IMR-90 (cell line): ENCODE measurements around the gene SERPIND1. TPM values are rescaled to one million over a fixed set of nuclear protein-coding genes. Genes with fewer than 3 reads are reported as not detected.

Source experiments
- ATAC-seq: fragments of 200-7000 bp; cut with Tn5 transposase; 2 replicates; pipeline ENCODE4 v1.9.1; 2020; ENCODE audit warnings: low read depth, mild to moderate bottlenecking, moderate library complexity
- BruUV-seq: library from RNA; stranded (reverse); fragments of 400-500 nt; replicated peaks from 2 replicates; lab custom pipeline; 2021; lab: Mats Ljungman, UMichigan
- CTCF ChIA-PET: fragments of 300-600 bp; formaldehyde crosslinking; extraction: SDS; loops from one replicate; lab custom pipeline; 2021; ENCODE audit warnings: antibody characterized with exemption; lab: Yijun Ruan, JAX
- POLR2A ChIA-PET: fragments of 300-600 bp; sonication (Branson Sonifier 250); formaldehyde crosslinking; loops from one replicate; lab custom pipeline; 2022; ENCODE audit warnings: antibody characterized with exemption; ENCODE audit not compliant: unreplicated experiment; lab: Charles Lee
- DNase-seq: peaks from one replicate; pipeline ENCODE4 v3.0.0; 2013
- H2AFZ ChIP-seq: replicated peaks from 2 replicates; pipeline ENCODE3; 2013; ENCODE audit warnings: low read length, mild to moderate bottlenecking; ENCODE audit not compliant: poor library complexity
- H2AK5ac ChIP-seq: 2 replicates; pipeline ENCODE4 v1.6.1; 2013; ENCODE audit warnings: low read depth, low read length, inconsistent platforms
- H2AK9ac ChIP-seq: replicated peaks from 2 replicates; pipeline ENCODE3; 2013; ENCODE audit warnings: mild to moderate bottlenecking, low read depth, low read length, moderate library complexity; ENCODE audit not compliant: poor library complexity
- H2BK120ac ChIP-seq: 2 replicates; pipeline ENCODE4 v1.6.1; 2013; ENCODE audit warnings: low read depth, low read length, inconsistent platforms
- H2BK15ac ChIP-seq: 3 replicates; pipeline ENCODE4 v1.6.1; 2013; ENCODE audit warnings: low read depth, low read length, inconsistent platforms
- H2BK20ac ChIP-seq: 2 replicates; pipeline ENCODE4 v1.6.1; 2013; ENCODE audit warnings: low read depth, mild to moderate bottlenecking, inconsistent platforms, low read length, moderate library complexity
- H2BK5ac ChIP-seq: 2 replicates; pipeline ENCODE4 v1.6.1; 2013; ENCODE audit warnings: mild to moderate bottlenecking, low read depth, low read length, inconsistent platforms; ENCODE audit not compliant: poor library complexity, severe bottlenecking
- H3K14ac ChIP-seq: replicated peaks from 2 replicates; pipeline ENCODE4 v1.6.1; 2013; ENCODE audit warnings: low read depth, low read length, inconsistent platforms
- H3K18ac ChIP-seq: 2 replicates; pipeline ENCODE4 v1.6.1; 2013; ENCODE audit warnings: low read depth, low read length, control low read depth
- H3K23ac ChIP-seq: 2 replicates; pipeline ENCODE4 v1.6.1; 2013; ENCODE audit warnings: low read depth, low read length, inconsistent platforms
- H3K27ac ChIP-seq: 2 replicates; pipeline ENCODE4 v1.5.1; 2013; ENCODE audit warnings: mild to moderate bottlenecking, control low read depth, low read length; ENCODE audit not compliant: insufficient read depth
- H3K27me3 ChIP-seq: 2 replicates; pipeline ENCODE4 v1.6.1; 2013; ENCODE audit warnings: low read length; ENCODE audit not compliant: control insufficient read depth, insufficient read depth
- H3K36me3 ChIP-seq: 2 replicates; pipeline ENCODE4 v1.6.1; 2013; ENCODE audit warnings: low read length, mixed read lengths; ENCODE audit not compliant: control insufficient read depth, insufficient read depth
- H3K4ac ChIP-seq: 2 replicates; pipeline ENCODE4 v1.6.1; 2013; ENCODE audit warnings: low read depth, low read length, inconsistent platforms
- H3K4me1 ChIP-seq: 2 replicates; pipeline ENCODE4 v1.6.1; 2013; ENCODE audit warnings: low read length, mixed read lengths; ENCODE audit not compliant: control insufficient read depth, insufficient read depth
- H3K4me2 ChIP-seq: 2 replicates; pipeline ENCODE4 v1.6.1; 2013; ENCODE audit warnings: low read depth, mild to moderate bottlenecking, control low read depth, low read length, moderate library complexity
- H3K4me3 ChIP-seq: 2 replicates; pipeline ENCODE4 v1.5.1; 2013; ENCODE audit warnings: low read depth, mild to moderate bottlenecking, control low read depth, low read length, moderate library complexity; ENCODE audit not compliant: insufficient read depth
- H3K56ac ChIP-seq: 2 replicates; pipeline ENCODE4 v1.6.1; 2013; ENCODE audit warnings: low read length, inconsistent platforms; ENCODE audit not compliant: insufficient read depth; ENCODE audit errors: extremely low read depth
- H3K79me1 ChIP-seq, 2 experiments: 2 replicates each; pipeline ENCODE4 v1.6.1; 2013; ENCODE audit warnings: low read length in 2 of 2, inconsistent platforms in 1 of 2, low read depth in 1 of 2
- H3K9ac ChIP-seq: 2 replicates; pipeline ENCODE4 v1.6.1; 2013; ENCODE audit warnings: low read depth, low read length, control low read depth
- H3K9me1 ChIP-seq: 2 replicates; pipeline ENCODE4 v1.6.1; 2013; ENCODE audit warnings: low read length, inconsistent platforms; ENCODE audit not compliant: insufficient read depth
- H3K9me3 ChIP-seq: 2 replicates; pipeline ENCODE4 v1.6.1; 2013; ENCODE audit warnings: low read length; ENCODE audit not compliant: control insufficient read depth, insufficient read depth
- H4K20me1 ChIP-seq: 2 replicates; pipeline ENCODE4 v1.6.1; 2013; ENCODE audit warnings: low read length, inconsistent platforms; ENCODE audit not compliant: insufficient read depth
- H4K5ac ChIP-seq: 2 replicates; pipeline ENCODE4 v1.6.1; 2013; ENCODE audit warnings: mild to moderate bottlenecking, low read depth, low read length, control low read depth
- H4K8ac ChIP-seq, 2 experiments: 2 replicates each; pipeline ENCODE4 v1.6.1; 2013; ENCODE audit warnings: low read depth in 2 of 2, low read length in 2 of 2, control low read depth in 1 of 2, inconsistent platforms in 1 of 2
- H4K91ac ChIP-seq: 2 replicates; pipeline ENCODE4 v1.6.1; 2013; ENCODE audit warnings: low read depth, low read length, inconsistent platforms; ENCODE audit not compliant: insufficient read depth
- BHLHE40 ChIP-seq: fragments of 150-350 bp; IDR thresholded peaks from 2 replicates; pipeline ENCODE4 v1.6.1; 2016; ENCODE audit warnings: mild to moderate bottlenecking, low read depth, low read length
- CEBPB ChIP-seq: IDR thresholded peaks from 2 replicates; pipeline ENCODE4 v1.6.1; 2012; ENCODE audit warnings: low read depth, low read length, improper control_type of control experiment
- CHD1 ChIP-seq: IDR thresholded peaks from 2 replicates; pipeline ENCODE4 v1.6.1; 2012; ENCODE audit warnings: low read depth, low read length, improper control_type of control experiment
- CTCF ChIP-seq: conservative IDR thresholded peaks from 2 replicates; pipeline ENCODE4 v1.5.1; 2012; ENCODE audit warnings: mild to moderate bottlenecking, low read depth, low read length, improper control_type of control experiment
- FOS ChIP-seq: fragments of 150-350 bp; IDR thresholded peaks from 2 replicates; pipeline ENCODE4 v1.6.1; 2016; ENCODE audit warnings: low read depth, low read length
- MAFK ChIP-seq: IDR thresholded peaks from 2 replicates; pipeline ENCODE4 v1.6.1; 2012; ENCODE audit warnings: low read depth, low read length, improper control_type of control experiment
- MXI1 ChIP-seq: IDR thresholded peaks from 2 replicates; pipeline ENCODE4 v1.6.1; 2012; ENCODE audit warnings: low read depth, mild to moderate bottlenecking, low read length, moderate library complexity, borderline replicate concordance
- NFE2L2 ChIP-seq: fragments of 150-350 bp; IDR thresholded peaks from 2 replicates; pipeline ENCODE4 v1.6.1; 2016; ENCODE audit warnings: low read depth, mild to moderate bottlenecking, low read length
- POLR2A ChIP-seq: IDR thresholded peaks from 2 replicates; pipeline ENCODE4 v1.6.1; 2012; ENCODE audit warnings: mild to moderate bottlenecking, low read depth, low read length
- RAD21 ChIP-seq: IDR thresholded peaks from 2 replicates; pipeline ENCODE4 v1.6.1; 2012; ENCODE audit warnings: low read length, improper control_type of control experiment
- RCOR1 ChIP-seq: IDR thresholded peaks from 2 replicates; pipeline ENCODE4 v1.6.1; 2012; ENCODE audit warnings: mild to moderate bottlenecking, low read length, improper control_type of control experiment; ENCODE audit not compliant: insufficient replicate concordance
- RFX5 ChIP-seq: IDR thresholded peaks from 2 replicates; pipeline ENCODE4 v1.8.0; 2012; ENCODE audit warnings: low read depth, mild to moderate bottlenecking, low read length, moderate library complexity
- SMC3 ChIP-seq: fragments of 150-350 bp; IDR thresholded peaks from 2 replicates; pipeline ENCODE4 v1.6.1; 2016; ENCODE audit warnings: low read depth, mild to moderate bottlenecking, antibody characterized with exemption, low read length, moderate library complexity
- USF2 ChIP-seq: fragments of 150-350 bp; IDR thresholded peaks from 2 replicates; pipeline ENCODE4 v1.6.1; 2017; ENCODE audit warnings: mild to moderate bottlenecking, antibody characterized with exemption, low read length, low read depth
- WGBS, 2 experiments: methylation state at CpG; one replicate each; pipeline versions ENCODE4 v1.1.5 to v1.1.7; 2013; ENCODE audit warnings: missing lambda C conversion rate in 2 of 2; ENCODE audit not compliant: insufficient read length in 1 of 2; ENCODE audit errors: extremely low coverage in 2 of 2; 5-methylcytosine and 5-hydroxymethylcytosine counted together
- dilution Hi-C: fragments of 300-500 bp; cut with HindIII; formaldehyde crosslinking; loops from one replicate; pipeline ENCODE4 v1.14.3; 2018; ENCODE audit warnings: low sequenced_read_pairs; ENCODE audit not compliant: unreplicated experiment
- in situ Hi-C: fragments of 300-500 bp; cut with MboI; formaldehyde crosslinking; loops from 3 replicates; pipeline ENCODE4 v1.14.3; 2019; ENCODE audit warnings: low sequenced_read_pairs, inconsistent platforms, mixed read lengths
- intact Hi-C: fragments of 100-400 bp; cut with micrococcal nuclease; formaldehyde crosslinking; loops from 2 replicates; pipeline ENCODE4 v1.10.0; 2022
- polyA plus RNA-seq, 3 experiments: library from polyadenylated mRNA; depleted of rRNA; stranded (reverse); fragments of >200 nt; gene quantifications; 2 replicates each; pipeline ENCODE4 v1.2.3, GENCODE V29; 2012; ENCODE audit warnings: low replicate concordance in 1 of 3
- total RNA-seq: library from RNA; depleted of rRNA; stranded (reverse); fragments of >200 nt; gene quantifications from 2 replicates; pipeline ENCODE4 v1.2.3, GENCODE V29; 2012
- TF ChIP-seq, protein P1 (sequence below): fragments of 150-350 bp; IDR thresholded peaks from 2 replicates; pipeline ENCODE4 v1.6.1; 2016; ENCODE audit warnings: low read depth, mild to moderate bottlenecking, low read length, moderate library complexity, borderline replicate concordance

The SERPIND1 gene
- total and polyA plus RNA-seq, 2 of the 4 experiments (the other 2 are of a cell fraction), result 0.12 TPM; not detected in 1

- Histone ChIP-seq H4K91ac (peak overlapping the region; percentile 99), H2BK120ac (peak overlapping the region; percentile 99), H3K4me2 (peak overlapping the region; percentile 5), H3K79me1 (peaks cover 5 to 33% of the 10 kb centered on the region in 2 experiments; a peak in 3 of 4 replicates), H3K9ac (peak overlapping the region; percentile 53; the same call in 1 of the 2 replicates), H3K18ac (peak overlapping the region; percentile 85), H3K14ac (peak overlapping the region; percentile 96), H4K5ac (peak overlapping the region; percentile 72), H2BK15ac (peak overlapping the region; percentile 97; the same call in 2 of the 3 replicates), H4K20me1 (no peaks in the 10 kb centered on the region), H3K56ac (peak overlapping the region; percentile 95), H3K9me3 (no peaks in the 10 kb centered on the region), H3K4me1 (peaks cover 7% of the 10 kb centered on the region), H2AK5ac (peak overlapping the region; percentile 99), H3K27me3 (no peaks in the 10 kb centered on the region), H2BK20ac (peak overlapping the region; percentile 98), H2AFZ (peak overlapping the region; percentile 85), H2BK5ac (peak overlapping the region; percentile 97), H3K23ac (peak overlapping the region; percentile 92), H4K8ac (peak overlapping the region; percentile 66 to 96), H3K36me3 (peaks cover 42% of the 10 kb centered on the region), H3K4me3 (no peak overlapping the region), H2AK9ac (peak overlapping the region; percentile 94), H3K27ac (peak overlapping the region; percentile 95), H3K4ac (peak overlapping the region; percentile 99), H3K9me1 (peaks cover 11% of the 10 kb centered on the region)
- BruUV-seq, result no TSS peak
- peak; percentile 98 for DNase-seq
- intact Hi-C loops (loop anchor here (5.0 to 10.0 kb wide), 3 partner anchors 45 to 147 kb away; partner anchors contain the start of gene CRKL), dilution Hi-C loops (no loop called here), in situ Hi-C loops (loop anchor here (5.0 kb wide), 1 partner anchor 40 kb away; no protein-coding TSS in a partner anchor)
- no CpG with 5 or more reads among the region's 4 CpGs for WGBS, 2 experiments
- ChIA-PET POLR2A (no interaction called here), CTCF (no interaction called here)
- peak; percentile 93 for ATAC-seq
- peak; percentile 81 for TF ChIP-seq BHLHE40
- no peak for TF ChIP-seq CTCF
- no peak for TF ChIP-seq RFX5
- peak; percentile 11; the same call in 1 of the 2 replicates for TF ChIP-seq SMC3
- TF ChIP-seq NFE2L2, result peak; percentile 96
- peak; percentile 44; the same call in 1 of the 2 replicates for TF ChIP-seq USF2
- TF ChIP-seq, protein P1, sequence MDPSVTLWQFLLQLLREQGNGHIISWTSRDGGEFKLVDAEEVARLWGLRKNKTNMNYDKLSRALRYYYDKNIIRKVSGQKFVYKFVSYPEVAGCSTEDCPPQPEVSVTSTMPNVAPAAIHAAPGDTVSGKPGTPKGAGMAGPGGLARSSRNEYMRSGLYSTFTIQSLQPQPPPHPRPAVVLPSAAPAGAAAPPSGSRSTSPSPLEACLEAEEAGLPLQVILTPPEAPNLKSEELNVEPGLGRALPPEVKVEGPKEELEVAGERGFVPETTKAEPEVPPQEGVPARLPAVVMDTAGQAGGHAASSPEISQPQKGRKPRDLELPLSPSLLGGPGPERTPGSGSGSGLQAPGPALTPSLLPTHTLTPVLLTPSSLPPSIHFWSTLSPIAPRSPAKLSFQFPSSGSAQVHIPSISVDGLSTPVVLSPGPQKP, result no peak
- TF ChIP-seq RCOR1, result peak; percentile 81
- TF ChIP-seq MXI1, result 0 out of 2 replicates have a peak, but pooled peaks have one; percentile 28
- TF ChIP-seq POLR2A, result no peak
- no peak; the same call in 1 of the 2 replicates for TF ChIP-seq RAD21
- TF ChIP-seq FOS, result peak; percentile 99
- TF ChIP-seq MAFK, result peak; percentile 83
- no peak for TF ChIP-seq CHD1
- peak; percentile 98 for TF ChIP-seq CEBPB
These were observed 33.4 kb downstream of the SERPIND1 start for GRCh38 chr22:20807315-20807752.
